OCI-LY7 (cell line): ENCODE results near the gene ZNF644. TPM values are rescaled to one million over a fixed set of nuclear protein-coding genes. Genes with fewer than 3 reads are reported as not detected.

Experiments used
- BruUV-seq: library from RNA; stranded (reverse); fragments of 400-500 nt; replicated peaks from 2 replicates; lab custom pipeline; 2021; lab: Mats Ljungman, UMichigan
- CTCF ChIA-PET: fragments of 300-600 bp; sonication (Branson Sonifier 250); formaldehyde crosslinking; loops from one replicate; lab custom pipeline; 2022; ENCODE audit warnings: antibody characterized with exemption; ENCODE audit not compliant: unreplicated experiment; lab: Charles Lee
- POLR2A ChIA-PET: fragments of 300-600 bp; sonication (Branson Sonifier 250); formaldehyde crosslinking; loops from one replicate; lab custom pipeline; 2022; ENCODE audit warnings: antibody characterized with exemption; lab: Charles Lee
- DNase-seq: peaks from one replicate; pipeline ENCODE4 v3.0.0-alpha.2; 2015; ENCODE audit warnings: low spot score
- H2AFZ ChIP-seq: fragments of 200-600 bp; sonication (generic), shearing (Covaris generic); 2 replicates; pipeline ENCODE4 v1.6.1; 2014; ENCODE audit warnings: mild to moderate bottlenecking, antibody characterized with exemption, low read length, moderate library complexity
- H3K27ac ChIP-seq: fragments of 200-600 bp; sonication (generic); 2 replicates; pipeline ENCODE4 v1.5.1; 2014; ENCODE audit warnings: mixed run types, low read depth, mild to moderate bottlenecking, moderate library complexity, low read length, inconsistent platforms; ENCODE audit not compliant: poor library complexity, severe bottlenecking
- H3K36me3 ChIP-seq: fragments of 200-600 bp; sonication (generic); 2 replicates; pipeline ENCODE4 v1.6.1; 2014; ENCODE audit warnings: mild to moderate bottlenecking, antibody characterized with exemption, low read length, moderate library complexity, mixed read lengths; ENCODE audit not compliant: insufficient read depth
- H3K4me1 ChIP-seq: fragments of 200-600 bp; sonication (generic); 2 replicates; pipeline ENCODE4 v1.5.1; 2014; ENCODE audit warnings: mild to moderate bottlenecking, low read length; ENCODE audit not compliant: insufficient read depth, poor library complexity, severe bottlenecking
- H3K4me2 ChIP-seq: fragments of 200-600 bp; sonication (generic); 2 replicates; pipeline ENCODE4 v1.6.1; 2014; ENCODE audit warnings: mild to moderate bottlenecking, low read length
- H3K4me3 ChIP-seq: fragments of 200-600 bp; sonication (generic); 2 replicates; pipeline ENCODE4 v1.5.1; 2014; ENCODE audit warnings: mild to moderate bottlenecking, low read depth, low read length; ENCODE audit not compliant: poor library complexity, severe bottlenecking
- H3K79me2 ChIP-seq: fragments of 200-600 bp; sonication (generic); 2 replicates; pipeline ENCODE4 v1.6.1; 2016; ENCODE audit warnings: low read depth, mild to moderate bottlenecking, low read length, moderate library complexity, mixed read lengths; ENCODE audit not compliant: insufficient read depth
- H3K9me2 ChIP-seq: fragments of 200-600 bp; sonication (generic); 2 replicates; pipeline ENCODE4 v1.6.1; 2016; ENCODE audit warnings: mild to moderate bottlenecking, low read length, mixed read lengths; ENCODE audit not compliant: insufficient read depth
- H3K9me3 ChIP-seq: fragments of 200-600 bp; sonication (generic); 2 replicates; pipeline ENCODE4 v1.6.1; 2014; ENCODE audit warnings: mild to moderate bottlenecking, mixed run types, low read length, mixed read lengths
- H4K20me1 ChIP-seq: fragments of 200-600 bp; sonication (generic); 2 replicates; pipeline ENCODE4 v1.6.1; 2014; ENCODE audit warnings: mild to moderate bottlenecking, antibody characterized with exemption, low read length, moderate library complexity, mixed read lengths; ENCODE audit not compliant: insufficient read depth
- EZH2phosphoT487 ChIP-seq: fragments of 200-600 bp; sonication (generic); IDR thresholded peaks from 2 replicates; pipeline ENCODE4 v1.6.1; 2018; ENCODE audit warnings: low read depth, borderline replicate concordance, mild to moderate bottlenecking, mixed run types, antibody characterized with exemption, low read length, moderate library complexity, mixed read lengths
- intact Hi-C: fragments of 100-400 bp; cut with micrococcal nuclease; formaldehyde crosslinking; loops from one replicate; pipeline ENCODE4 v1.10.0; 2022; ENCODE audit not compliant: unreplicated experiment
- total RNA-seq, 2 experiments: library from RNA; depleted of rRNA in 1 of 2; stranded (reverse); fragments of >200 nt in 1 of 2; shearing (Covaris generic) in 1 of 2; gene quantifications; 2 replicates each; pipeline ENCODE4 v1.2.3, GENCODE V29; 2014 to 2022
- TF ChIP-seq, protein P1 (sequence below): fragments of 200-600 bp; sonication (generic); conservative IDR thresholded peaks from 2 replicates; pipeline ENCODE4 v1.5.1; 2014; ENCODE audit warnings: mild to moderate bottlenecking, antibody characterized with exemption, low read length, moderate library complexity, mixed read lengths

Gene ZNF644
- total RNA-seq, 2 experiments from 2014 or later = 56.6 to 65.1 TPM

DNA sequence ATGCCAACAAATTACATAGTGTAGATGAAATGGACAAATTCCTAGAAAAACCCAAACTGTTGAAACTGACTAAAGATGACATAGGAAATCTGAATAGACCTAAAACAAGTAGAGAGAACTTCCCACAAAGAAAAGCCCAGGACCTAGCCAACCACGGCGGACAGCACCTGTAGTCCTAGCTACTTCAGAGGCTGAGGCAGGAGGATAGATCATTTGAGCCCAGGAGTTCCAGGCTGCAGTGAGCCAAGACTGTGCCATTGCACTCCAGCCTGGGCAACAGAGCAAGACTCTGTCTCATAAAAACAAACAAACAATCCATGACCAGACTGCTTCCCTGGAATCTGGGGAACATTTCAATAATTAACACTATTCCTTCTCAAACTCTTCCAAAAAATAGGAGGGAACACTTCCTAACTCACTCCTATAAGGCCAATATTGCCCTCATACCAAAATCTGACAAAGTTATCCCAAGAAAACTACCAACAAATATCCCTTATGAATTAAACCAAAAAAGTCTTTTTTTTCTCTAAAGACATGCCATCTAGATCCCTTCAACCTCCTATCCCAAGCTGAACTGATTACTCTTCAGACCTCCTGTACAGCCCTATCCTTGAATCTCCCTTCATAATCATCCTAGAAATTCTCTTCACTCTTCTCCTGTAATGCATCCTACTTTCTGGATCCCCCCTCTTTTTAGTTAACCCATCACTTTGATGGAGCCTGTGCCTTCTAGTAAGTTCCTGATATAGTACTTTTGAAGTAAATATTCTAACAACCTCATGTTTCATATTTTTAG lies 15.5 kb downstream of the ZNF644 start:
- ChIA-PET CTCF (no interaction called here), POLR2A (interaction anchor here (0.7 to 0.8 kb wide), 3 partner anchors 31 to 1664 kb away, joined by 3 to 4 read pairs (median 3); no protein-coding TSS in a partner anchor)
- Histone ChIP-seq H3K4me2 (no peak overlapping the region), H3K4me1 (no peaks in the 10 kb centered on the region), H3K36me3 (peaks cover 54% of the 10 kb centered on the region), H3K9me2 (no peaks in the 10 kb centered on the region), H3K27ac (no peak overlapping the region), H3K4me3 (no peak overlapping the region), H3K79me2 (peaks cover 90% of the 10 kb centered on the region), H3K9me3 (peaks cover 23% of the 10 kb centered on the region; the same call in 1 of the 2 replicates), H2AFZ (no peak overlapping the region), H4K20me1 (0 out of 2 replicates have a peak, but pooled peaks cover 20% of the 10 kb centered on the region)
- BruUV-seq = no TSS peak
- TF ChIP-seq, protein P1, sequence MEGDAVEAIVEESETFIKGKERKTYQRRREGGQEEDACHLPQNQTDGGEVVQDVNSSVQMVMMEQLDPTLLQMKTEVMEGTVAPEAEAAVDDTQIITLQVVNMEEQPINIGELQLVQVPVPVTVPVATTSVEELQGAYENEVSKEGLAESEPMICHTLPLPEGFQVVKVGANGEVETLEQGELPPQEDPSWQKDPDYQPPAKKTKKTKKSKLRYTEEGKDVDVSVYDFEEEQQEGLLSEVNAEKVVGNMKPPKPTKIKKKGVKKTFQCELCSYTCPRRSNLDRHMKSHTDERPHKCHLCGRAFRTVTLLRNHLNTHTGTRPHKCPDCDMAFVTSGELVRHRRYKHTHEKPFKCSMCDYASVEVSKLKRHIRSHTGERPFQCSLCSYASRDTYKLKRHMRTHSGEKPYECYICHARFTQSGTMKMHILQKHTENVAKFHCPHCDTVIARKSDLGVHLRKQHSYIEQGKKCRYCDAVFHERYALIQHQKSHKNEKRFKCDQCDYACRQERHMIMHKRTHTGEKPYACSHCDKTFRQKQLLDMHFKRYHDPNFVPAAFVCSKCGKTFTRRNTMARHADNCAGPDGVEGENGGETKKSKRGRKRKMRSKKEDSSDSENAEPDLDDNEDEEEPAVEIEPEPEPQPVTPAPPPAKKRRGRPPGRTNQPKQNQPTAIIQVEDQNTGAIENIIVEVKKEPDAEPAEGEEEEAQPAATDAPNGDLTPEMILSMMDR = no peak
- TF ChIP-seq EZH2phosphoT487 = no peak
- intact Hi-C loops = no loop called here
- no peak for DNase-seq

DNA sequence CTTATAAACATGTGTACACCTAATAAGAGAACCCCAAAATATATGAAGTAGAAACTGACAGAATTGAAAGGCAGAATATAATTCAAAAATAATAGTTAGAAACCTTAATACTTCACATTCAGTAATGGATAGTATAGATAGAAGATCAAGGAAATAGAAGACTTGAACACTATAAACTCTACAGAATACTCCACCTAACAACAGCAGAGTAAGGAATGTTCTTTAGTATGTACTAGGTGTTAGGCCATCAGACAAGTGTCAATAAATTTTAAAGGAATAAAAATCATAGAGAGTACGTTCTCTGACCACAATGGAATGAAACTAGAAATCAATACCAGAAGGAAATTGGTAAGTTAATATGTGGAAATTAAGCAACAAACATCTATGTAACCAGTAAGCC lies 16.6 kb downstream of the ZNF644 start:
- no TSS peak for BruUV-seq
- TF ChIP-seq EZH2phosphoT487 = no peak
- TF ChIP-seq, protein P1 = no peak
- Histone ChIP-seq H3K79me2 (peaks cover 79% of the 10 kb centered on the region), H3K9me3 (peaks cover 23% of the 10 kb centered on the region; the same call in 1 of the 2 replicates), H4K20me1 (0 out of 2 replicates have a peak, but pooled peaks cover 13% of the 10 kb centered on the region), H3K4me3 (no peak overlapping the region), H3K27ac (no peak overlapping the region), H2AFZ (no peak overlapping the region), H3K9me2 (no peaks in the 10 kb centered on the region), H3K36me3 (peaks cover 44% of the 10 kb centered on the region), H3K4me2 (no peak overlapping the region), H3K4me1 (no peaks in the 10 kb centered on the region)
- intact Hi-C loops = no loop called here
- ChIA-PET POLR2A (interaction anchor here (0.7 to 0.8 kb wide), 2 partner anchors 12 to 30 kb away, joined by 3 read pairs; no protein-coding TSS in a partner anchor), CTCF (no interaction called here)
- DNase-seq = no peak

DNA sequence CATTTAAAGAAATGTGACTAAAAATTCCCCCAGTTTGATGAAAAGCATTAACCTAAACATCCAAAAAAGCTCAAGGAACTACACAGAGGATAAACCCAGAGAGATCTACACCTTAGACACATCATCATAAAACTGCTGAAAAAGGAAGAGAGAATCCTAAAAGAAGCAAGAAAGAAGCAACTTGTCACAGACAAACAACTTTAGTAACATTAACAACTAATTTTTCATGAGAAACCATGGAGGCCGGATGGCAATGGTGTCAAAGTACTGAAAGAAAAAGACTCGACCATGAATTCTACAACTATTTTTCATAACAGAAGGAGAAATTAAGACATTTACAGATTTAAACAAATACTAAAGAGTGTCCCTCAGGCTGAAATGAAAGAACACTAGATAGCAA lies 17.7 kb downstream of the ZNF644 start:
- TF ChIP-seq, protein P1 = no peak
- no peak for TF ChIP-seq EZH2phosphoT487
- Histone ChIP-seq H3K36me3 (peaks cover 44% of the 10 kb centered on the region), H3K4me2 (no peak overlapping the region), H3K4me1 (no peaks in the 10 kb centered on the region), H3K27ac (no peak overlapping the region), H3K4me3 (no peak overlapping the region), H3K9me3 (peaks cover 23% of the 10 kb centered on the region; the same call in 1 of the 2 replicates), H3K9me2 (no peaks in the 10 kb centered on the region), H2AFZ (no peak overlapping the region), H4K20me1 (0 out of 2 replicates have a peak, but pooled peaks cover 8% of the 10 kb centered on the region), H3K79me2 (peaks cover 72% of the 10 kb centered on the region)
- POLR2A ChIA-PET = no interaction called here
- DNase-seq = no peak
- BruUV-seq = no TSS peak
- CTCF ChIA-PET = no interaction called here
- intact Hi-C loops = no loop called here
